Fibroblast of the aortic adventitia (primary cell): ENCODE measurements around the gene CA10. TPM values are rescaled to one million over a fixed set of nuclear protein-coding genes. Genes with fewer than 3 reads are reported as not detected.

Experiments
- DNase-seq: peaks from one replicate; pipeline ENCODE4 v3.0.0-alpha.2; 2010; ENCODE audit warnings: low read depth
- H3K4me3 ChIP-seq: 2 replicates; pipeline ENCODE4 v1.5.1; 2011; ENCODE audit warnings: low read depth, mild to moderate bottlenecking, control low read depth, low read length, moderate library complexity
- total RNA-seq: library from RNA; depleted of rRNA; stranded (reverse); fragments of >200 nt; gene quantifications from 2 replicates; pipeline ENCODE4 v1.2.3, GENCODE V29; 2012; ENCODE audit warnings: low replicate concordance
- TF ChIP-seq, protein P1 (sequence below): IDR thresholded peaks from 2 replicates; pipeline ENCODE4 v1.5.1; 2011; ENCODE audit warnings: mild to moderate bottlenecking, low read length, control low read depth, inconsistent platforms; ENCODE audit not compliant: insufficient read depth

Gene CA10
- total RNA-seq, 1 donor = not detected

DNA sequence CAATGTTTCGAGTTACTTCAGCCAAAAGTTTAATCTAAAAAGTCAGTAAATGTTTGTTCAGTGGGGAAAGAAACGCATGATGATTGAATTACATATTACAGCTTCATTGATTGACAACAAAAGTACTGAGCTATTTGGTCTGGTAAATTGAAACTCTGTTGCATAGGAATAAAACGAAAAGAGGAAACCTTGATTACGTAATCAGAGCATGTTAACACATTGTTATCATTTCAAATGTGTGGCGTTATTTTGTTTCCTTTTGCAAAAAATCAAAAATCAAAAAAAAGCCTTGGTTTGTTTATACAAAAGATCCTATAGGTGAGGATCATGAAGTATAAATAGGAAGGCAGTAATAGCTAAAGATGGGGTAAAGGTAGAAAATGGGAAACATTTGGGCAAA lies 19.5 kb upstream of the CA10 start:
- TF ChIP-seq, protein P1, sequence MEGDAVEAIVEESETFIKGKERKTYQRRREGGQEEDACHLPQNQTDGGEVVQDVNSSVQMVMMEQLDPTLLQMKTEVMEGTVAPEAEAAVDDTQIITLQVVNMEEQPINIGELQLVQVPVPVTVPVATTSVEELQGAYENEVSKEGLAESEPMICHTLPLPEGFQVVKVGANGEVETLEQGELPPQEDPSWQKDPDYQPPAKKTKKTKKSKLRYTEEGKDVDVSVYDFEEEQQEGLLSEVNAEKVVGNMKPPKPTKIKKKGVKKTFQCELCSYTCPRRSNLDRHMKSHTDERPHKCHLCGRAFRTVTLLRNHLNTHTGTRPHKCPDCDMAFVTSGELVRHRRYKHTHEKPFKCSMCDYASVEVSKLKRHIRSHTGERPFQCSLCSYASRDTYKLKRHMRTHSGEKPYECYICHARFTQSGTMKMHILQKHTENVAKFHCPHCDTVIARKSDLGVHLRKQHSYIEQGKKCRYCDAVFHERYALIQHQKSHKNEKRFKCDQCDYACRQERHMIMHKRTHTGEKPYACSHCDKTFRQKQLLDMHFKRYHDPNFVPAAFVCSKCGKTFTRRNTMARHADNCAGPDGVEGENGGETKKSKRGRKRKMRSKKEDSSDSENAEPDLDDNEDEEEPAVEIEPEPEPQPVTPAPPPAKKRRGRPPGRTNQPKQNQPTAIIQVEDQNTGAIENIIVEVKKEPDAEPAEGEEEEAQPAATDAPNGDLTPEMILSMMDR = no peak
- DNase-seq = no peak
- H3K4me3 ChIP-seq = no peak overlapping the region

DNA sequence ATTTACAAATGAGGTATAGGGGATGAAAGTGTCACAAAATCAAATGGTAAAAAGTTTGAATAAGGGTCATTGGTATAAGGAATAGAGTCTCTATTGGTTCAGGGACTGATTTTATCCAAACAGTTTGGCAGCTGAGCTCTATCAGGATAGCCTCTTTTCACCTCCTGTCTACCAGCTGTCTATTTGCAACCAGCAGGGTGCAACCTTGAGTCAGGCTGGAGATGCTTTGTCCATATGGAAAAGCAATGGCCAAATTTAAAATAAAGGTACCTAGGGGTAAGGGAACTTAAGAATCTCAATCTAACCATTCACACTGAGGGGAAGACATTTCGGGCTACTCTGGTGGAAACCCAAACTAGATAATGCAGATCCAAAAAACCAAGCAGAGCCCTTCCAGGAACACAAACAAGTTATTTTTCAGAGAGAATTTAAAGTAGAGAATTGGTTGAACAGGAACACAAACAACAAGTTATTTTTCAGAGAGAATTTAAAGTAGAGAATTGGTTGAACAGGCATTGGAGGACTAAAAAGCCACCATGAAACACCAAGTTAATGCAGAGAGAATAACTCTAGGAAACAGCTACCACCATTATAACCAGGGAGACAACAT lies 12.6 kb upstream of the CA10 start:
- no peak for DNase-seq
- H3K4me3 ChIP-seq = no peak overlapping the region
- TF ChIP-seq, protein P1 = no peak

DNA sequence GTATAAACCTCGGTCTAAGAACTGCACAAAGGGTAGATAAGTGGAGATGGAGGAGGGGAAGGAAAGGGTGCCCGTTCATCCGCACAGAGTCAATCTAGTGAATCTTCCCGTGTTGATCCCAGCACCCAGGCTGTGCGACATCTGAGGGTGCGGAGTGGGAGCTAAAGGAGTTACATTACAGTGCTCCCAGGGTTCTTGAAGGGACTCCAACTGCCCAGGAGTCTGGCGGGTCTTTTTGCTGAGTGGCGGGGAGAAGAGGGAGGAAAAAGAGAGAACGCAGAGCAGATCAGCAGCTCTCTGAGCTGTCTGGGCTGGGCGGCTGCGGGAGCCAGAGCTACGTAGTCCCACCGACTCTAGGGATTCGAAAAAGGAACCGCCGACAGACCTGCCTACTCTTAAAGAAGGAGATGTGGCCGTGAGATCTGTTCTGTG lies 1.6 kb upstream of the CA10 start:
- DNase-seq = no peak
- no peak overlapping the region for H3K4me3 ChIP-seq
- TF ChIP-seq, protein P1 = no peak

DNA sequence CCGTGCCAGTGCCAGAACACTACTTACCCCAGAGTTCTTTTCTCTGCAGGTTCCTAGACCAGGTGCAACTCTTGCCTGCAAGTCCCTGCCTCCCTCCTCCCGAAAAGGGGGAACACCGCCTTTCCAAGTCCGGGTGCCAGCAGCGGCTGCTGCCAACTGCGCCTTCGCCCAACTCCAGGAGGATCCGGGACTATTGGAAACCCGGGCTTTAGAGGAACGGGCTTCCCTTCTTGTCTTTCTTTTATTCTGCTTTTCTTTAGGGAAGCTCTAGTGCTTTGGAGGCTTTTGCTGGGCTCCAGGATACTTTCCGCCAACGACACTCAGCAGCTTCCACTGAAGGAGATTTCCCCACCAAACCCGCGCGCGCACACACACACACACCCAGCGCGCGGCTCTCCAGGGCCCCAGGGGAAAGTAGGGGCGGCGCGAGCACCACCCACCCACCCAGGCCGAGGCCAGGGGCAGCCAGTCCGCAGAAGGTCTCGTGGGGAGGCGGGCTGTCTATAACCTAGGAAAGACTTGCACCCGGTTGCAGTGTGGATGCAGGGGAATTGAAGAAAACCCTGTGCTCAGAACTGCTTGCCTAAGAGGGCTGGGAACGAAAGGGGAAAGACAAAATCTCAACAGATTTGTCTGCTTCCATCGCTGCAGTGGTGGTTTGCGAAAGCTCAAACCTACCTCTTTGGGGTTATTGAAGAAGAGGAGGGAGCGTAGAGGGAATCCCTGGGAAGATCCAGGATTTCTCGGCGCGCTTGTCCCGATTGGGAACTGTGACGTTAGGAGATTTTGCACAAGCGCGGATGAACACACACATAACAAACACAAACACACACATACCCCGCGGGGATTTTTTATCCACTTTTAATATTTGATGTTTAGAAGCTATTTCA lies 977 bp upstream of the CA10 start:
- TF ChIP-seq, protein P1 = no peak
- DNase-seq = no peak
- H3K4me3 ChIP-seq = no peak overlapping the region

DNA sequence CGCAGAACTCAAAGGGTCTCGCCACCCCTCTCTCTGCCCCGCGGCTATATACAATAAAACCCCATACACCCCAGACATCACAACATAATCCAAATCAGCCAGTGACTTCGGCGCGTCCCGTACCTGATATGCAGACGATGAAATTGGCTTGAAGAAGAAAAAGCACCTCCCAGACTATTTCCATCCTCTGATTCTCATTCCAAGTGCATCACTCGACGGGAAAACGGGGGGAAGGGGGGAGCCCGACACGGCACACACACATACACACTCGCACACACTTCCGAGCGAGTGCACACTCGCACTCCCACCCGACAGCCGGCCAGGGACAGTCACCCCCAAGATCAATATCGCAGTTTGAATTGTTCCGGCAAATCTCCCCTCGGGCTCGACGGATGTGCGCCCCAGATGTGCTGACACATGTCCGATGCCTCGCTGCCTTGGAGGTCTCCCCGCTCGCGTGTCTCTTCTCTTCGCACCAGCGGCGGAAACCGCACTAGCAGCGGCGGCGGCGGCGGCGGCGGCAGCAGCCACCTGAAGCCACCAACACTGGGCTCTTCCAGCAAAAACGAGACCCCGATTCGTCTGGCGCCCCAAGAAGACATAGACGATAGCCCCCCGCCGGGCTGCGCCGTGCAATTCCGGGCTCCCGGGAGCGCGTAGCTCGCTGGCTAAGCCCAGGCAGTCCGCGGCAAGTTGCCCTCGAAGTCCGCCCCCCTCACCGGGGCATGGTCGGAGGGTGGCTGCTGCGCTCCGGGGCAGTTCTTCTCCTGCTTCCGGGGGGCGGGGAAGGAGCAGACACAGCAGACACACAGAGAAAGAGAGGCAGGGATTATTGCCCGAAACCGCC lies 688 bp downstream of the CA10 start:
- TF ChIP-seq, protein P1 = no peak
- no peak for DNase-seq
- no peak overlapping the region for H3K4me3 ChIP-seq
